ENCODE data around the gene TEK.

GRCh38 chr9:27168951-27169350 is 59.9 kb downstream of the TEK start:
- TF ChIP-seq, protein P1, sequence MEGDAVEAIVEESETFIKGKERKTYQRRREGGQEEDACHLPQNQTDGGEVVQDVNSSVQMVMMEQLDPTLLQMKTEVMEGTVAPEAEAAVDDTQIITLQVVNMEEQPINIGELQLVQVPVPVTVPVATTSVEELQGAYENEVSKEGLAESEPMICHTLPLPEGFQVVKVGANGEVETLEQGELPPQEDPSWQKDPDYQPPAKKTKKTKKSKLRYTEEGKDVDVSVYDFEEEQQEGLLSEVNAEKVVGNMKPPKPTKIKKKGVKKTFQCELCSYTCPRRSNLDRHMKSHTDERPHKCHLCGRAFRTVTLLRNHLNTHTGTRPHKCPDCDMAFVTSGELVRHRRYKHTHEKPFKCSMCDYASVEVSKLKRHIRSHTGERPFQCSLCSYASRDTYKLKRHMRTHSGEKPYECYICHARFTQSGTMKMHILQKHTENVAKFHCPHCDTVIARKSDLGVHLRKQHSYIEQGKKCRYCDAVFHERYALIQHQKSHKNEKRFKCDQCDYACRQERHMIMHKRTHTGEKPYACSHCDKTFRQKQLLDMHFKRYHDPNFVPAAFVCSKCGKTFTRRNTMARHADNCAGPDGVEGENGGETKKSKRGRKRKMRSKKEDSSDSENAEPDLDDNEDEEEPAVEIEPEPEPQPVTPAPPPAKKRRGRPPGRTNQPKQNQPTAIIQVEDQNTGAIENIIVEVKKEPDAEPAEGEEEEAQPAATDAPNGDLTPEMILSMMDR (IDR thresholded peaks at IDR 0.05; ENCODE audit: borderline replicate concordance, extremely low read depth, low read length, poor library complexity, severe bottlenecking): no peak
- no peak for TF ChIP-seq EZH2 (IDR thresholded peaks at IDR 0.05; ENCODE audit: borderline replicate concordance, low read depth, low read length, severe bottlenecking)

All from DND-41 (cell line).